Measurements from ENCODE around the gene MATK. TPM values are rescaled to one million over a fixed set of nuclear protein-coding genes. Genes with fewer than 3 reads are reported as not detected.

Gene MATK, protein sequence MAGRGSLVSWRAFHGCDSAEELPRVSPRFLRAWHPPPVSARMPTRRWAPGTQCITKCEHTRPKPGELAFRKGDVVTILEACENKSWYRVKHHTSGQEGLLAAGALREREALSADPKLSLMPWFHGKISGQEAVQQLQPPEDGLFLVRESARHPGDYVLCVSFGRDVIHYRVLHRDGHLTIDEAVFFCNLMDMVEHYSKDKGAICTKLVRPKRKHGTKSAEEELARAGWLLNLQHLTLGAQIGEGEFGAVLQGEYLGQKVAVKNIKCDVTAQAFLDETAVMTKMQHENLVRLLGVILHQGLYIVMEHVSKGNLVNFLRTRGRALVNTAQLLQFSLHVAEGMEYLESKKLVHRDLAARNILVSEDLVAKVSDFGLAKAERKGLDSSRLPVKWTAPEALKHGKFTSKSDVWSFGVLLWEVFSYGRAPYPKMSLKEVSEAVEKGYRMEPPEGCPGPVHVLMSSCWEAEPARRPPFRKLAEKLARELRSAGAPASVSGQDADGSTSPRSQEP
- 160 TPM for total RNA-seq

DNA sequence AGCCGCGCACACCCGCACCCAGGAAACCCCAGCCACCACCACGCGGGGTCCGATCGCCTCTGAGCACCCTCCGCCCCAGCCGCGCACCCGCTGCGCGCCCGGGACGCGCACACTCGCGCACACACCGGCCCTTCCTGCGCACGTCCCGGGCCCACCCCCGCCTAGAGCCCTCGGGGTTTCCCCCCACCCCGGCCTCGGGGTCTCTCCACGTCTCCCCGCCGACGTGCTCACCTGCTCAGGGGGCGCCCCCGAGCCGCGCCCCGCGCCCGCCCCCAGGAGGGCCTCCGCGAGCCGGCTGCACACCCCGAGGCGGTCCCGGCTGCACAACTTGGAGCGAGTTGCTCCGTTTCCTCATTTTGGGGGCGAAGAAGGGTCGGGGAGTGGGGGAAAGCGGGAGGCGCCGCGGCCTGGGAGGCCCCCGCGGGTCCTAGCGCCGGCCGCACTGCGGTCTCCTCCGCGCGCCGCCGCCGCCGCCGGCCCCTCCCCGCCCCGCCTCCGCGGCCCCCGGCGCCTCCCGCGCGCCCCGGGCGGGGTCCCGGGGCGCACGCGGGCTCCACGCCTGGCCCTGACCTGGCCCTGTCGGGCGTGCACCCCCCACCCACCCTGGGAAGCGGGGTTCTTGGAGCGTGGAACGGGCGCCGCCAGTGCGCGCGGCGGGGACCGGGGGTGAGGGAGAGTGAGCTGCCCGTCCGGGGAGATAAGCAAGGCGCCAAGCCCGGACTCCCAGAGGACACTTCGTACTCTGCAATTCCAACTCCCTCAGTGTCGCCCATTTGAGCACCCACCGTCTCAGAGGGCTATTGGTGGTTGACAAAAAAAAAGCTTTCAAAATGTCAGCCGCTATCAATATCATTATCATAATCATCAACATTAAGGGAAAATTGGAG, at the start of gene MATK:
TSS of gene MATK (minus strand) at position 444 of the 887 bp plus-strand sequence. CDS start 1,246 bp downstream, outside the sequence.
- peak in 2 of 3 donors; percentile 76 to 83 for DNase-seq (ENCODE audit: low read depth in 2 of 3, low spot score in 2 of 3)

DNA sequence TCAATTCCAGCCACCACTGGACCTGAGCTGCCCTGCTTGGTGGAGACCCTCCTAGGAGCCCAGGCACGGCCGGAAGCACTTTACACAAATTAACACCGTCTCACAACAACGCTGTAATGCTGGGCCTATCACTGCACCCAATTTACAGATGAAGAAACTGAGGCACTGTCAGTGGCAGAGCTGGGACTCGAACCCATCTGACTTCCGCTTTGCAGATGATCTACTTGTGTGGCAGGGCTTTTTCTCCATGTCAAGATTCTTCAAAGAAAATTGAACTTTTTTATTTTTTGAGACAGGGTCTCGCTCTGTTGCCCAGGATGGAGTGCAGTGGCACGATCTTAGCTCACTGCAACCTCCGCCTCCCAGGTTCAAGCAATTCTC, 48.9 kb upstream of the MATK start:
- DNase-seq (ENCODE audit: low read depth in 2 of 3, low spot score in 2 of 3) = no peak

DNA sequence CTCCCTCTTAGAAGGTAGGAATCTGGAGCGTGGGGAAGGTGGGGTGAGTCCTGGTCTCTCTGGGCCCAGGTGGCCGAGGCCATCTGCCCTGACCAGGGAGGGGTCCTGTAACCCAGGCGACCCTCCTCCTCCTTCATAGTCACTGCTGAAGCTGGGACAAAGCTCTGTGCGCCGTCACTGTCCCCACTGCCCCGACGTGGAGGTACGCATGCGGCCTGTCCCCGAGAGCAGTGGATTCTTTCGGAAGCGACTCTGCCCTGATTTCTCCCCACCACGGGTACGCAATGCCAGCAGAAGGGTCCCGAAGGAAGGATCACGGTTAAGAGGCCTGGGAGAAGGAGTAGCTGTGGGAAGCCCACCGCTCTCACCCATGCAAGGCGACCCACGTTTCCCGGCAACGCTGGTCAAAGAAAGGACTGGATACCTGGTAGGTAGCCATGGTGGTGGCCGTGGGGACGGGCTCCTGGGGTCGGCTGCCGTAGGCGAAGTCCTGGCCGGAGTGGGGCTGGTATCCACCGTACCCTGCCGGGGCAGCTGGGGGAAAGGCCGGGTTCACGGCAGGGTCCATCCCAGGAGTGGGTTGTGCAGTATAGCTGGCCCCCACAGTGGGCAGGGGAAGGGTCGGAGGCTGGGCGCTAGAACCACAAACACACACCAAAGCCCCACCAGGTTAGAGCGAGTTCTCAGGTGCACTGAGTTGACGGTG, 48.3 kb upstream of the MATK start:
- DNase-seq (ENCODE audit: low read depth in 2 of 3, low spot score in 2 of 3) = no peak

DNA sequence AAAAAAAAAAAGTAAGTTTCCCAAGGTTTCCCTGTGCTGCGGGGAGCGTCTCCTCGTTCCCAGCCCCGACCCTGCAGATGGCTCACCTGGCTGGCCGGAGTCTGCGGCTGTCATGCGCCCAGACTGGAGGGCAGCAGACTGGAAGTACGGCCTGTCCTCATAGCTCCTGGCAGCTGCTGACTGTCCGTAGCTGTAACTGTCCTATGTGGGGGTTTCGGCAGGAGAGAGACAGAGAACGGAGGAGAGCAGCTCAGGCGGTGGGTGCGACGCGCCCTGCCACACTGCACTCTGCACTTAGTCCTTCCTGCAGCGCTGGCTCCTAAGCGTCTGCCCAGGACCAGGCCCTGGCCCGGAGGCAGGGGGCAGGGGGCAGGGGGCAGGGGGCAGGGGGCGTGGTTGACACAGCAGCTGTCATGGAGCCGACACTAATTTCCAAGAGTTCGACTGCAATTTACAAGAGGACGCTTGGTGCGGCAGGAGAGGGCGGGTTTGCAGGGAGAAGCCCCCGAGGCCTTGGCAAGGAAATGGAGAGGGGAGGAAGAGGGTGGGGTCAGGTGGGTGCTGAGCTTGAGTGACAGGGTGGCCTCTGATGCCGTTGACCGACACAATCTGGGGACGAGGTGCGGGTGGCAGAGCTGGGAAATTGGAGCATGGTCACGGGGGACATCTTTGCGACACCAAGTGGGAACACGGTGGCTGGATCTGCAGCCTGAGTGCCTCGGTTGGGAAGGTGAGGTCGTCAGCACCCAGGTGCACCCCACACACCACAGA, 47.6 kb upstream of the MATK start:
- DNase-seq (ENCODE audit: low read depth in 2 of 3, low spot score in 2 of 3) = no peak

DNA sequence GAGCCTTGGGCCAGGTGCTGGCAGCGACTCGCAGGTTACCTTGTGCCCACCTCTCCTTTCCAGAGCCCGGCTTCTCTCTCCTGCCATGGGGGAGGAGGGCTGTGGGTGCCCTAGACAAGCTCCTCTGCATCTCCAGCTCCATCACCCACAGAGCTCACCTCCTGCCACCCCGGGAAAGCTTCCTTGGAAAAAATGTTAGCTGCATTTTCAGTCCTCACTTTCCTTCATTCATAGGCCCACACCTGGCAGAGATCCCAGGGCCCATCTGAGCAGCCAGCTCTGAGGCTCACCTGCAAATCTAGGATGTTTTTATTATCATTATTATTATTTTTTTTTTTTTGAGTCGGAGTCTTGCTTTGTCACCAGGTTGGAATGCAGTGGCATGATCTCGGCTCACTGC, 45.8 kb upstream of the MATK start:
- DNase-seq (ENCODE audit: low read depth in 2 of 3, low spot score in 2 of 3) = no peak

DNA sequence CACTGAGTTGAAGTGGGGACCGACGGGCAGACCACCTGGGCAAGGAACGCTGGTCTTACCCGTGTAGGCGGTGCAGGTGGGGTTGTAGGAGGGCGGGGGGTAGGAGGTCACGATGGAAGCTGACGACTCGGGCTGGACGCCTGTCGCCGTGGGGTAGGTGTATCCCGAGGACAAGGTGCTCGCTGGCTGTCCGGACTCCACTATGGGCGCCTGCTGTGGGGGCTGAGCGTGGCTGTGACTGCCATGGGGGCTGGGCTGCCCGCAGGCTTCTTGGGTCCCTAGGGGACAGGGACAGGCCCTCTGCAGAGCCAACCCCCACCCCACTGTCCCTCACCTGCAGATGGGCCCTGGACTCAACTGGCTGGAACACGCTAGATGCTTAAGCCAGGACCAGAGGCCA, 45.4 kb upstream of the MATK start:
- no peak for DNase-seq (ENCODE audit: low read depth in 2 of 3, low spot score in 2 of 3)

DNA sequence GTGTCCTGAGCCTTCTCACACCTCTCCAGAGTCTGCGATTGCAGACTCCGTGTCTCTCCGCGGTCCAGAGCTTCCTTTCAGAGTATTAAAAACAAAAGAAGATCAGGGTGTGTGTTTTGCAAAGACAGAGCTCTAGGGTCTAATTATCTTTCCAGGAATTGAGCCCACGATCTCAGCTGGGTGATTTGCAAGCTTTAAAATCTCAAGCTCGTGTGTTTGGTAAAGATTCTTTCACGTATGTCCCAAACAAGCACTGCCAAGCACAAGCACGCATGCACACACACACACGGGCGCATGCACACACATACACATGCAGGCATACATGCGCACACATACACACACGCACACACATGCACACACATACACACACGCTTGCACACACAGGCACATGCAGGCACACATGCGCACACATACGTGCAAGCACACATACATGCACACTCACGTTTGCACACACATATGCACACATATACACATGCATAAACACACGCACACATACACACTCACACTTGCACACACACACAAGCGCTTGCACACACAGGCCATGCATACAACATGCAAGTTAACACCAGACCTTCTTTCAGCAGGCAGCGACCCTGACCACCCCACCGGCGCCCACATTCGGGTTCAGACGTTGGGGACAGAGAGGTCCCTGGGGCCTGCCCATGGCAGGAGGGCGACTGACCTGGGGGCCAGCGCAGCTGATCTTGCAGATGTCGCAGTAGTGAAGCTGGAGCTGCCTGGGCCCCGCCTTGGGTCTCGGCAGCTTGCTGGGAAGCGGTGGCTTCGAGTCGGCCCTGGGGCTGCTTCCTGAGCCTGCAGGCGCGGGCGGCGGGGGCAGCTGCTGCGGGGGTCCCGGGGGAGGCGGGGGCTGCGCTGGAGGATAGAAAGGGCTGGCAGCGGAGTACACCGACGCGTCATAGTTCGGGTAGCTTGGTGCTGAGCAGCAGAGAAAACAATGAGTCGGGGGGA, 44.7 kb upstream of the MATK start:
- DNase-seq (ENCODE audit: low read depth in 2 of 3, low spot score in 2 of 3) = no peak

DNA sequence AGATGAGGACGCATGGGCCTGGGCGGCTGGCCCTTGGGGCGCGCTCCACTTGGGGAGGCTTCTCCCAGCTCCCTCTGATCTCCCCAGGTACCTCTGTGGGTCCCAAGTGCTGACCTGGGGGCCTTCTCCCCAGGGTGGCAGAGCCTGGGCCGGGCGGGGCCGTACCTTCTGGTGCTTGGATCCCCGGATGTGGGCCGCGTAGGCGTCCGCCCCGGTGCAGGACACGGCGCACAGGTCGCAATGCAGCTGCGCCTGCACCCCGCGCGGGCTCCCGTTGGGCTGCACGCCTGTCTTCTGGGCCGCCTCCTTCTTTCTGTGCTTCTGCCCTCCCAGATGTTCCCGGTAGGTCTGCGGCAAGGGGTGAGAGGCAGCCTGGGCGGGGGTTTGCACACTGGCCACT, 41.1 kb upstream of the MATK start:
- no peak for DNase-seq (ENCODE audit: low read depth in 2 of 3, low spot score in 2 of 3)

DNA sequence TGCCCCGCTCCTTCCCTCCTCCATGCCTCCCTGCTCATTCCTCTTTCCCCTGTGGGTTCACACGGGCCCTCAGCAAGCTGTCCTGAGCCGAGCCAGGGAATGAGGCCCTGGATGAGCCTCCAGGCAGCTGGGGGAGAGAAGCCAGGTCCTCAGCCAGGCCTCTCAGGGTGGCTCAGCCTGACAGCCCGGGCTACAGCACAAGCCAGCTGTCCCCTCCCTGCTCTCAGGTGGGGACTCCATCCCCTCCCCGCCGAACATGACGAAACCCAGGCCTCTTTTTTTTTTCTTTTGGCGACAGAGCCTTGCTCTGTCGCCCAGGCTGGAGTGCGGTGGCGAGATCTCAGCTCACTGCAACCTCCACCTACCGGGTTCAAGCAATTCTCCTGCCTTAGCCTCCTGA, 40.0 kb upstream of the MATK start:
- DNase-seq (ENCODE audit: low read depth in 2 of 3, low spot score in 2 of 3) = no peak

DNA sequence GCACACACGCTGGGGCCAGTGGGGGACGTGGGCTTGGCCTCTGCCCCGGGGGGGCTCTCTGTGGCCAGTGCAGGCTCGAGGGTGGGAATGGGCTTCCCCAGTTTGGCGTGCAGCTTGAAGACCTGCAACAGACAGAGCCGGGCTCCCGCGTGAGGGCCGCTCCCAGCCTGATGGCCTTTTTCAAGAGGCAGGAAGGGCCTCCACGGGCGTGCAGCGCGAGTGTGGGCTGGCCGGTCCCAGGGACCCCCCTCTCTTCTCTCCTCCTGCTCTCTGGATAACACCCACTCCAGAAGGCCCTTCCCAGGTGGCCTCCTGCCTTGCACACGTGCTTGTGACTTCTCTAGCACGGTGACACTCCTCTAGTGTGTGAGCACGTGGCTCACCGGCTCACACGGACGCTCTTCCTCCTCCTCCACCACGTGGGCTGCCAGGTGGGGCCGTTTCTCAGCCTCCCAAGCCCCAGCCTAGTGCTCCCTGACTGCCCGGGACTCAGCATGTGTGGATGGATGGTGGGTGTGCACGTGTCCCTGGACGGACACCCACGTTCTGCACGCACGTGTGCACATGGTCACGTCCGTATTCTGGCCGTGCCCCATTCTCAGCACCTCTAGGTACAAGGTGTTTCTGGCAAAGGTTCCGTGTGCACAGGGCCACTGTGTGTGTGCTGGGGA, 39.2 kb upstream of the MATK start:
- no peak for DNase-seq (ENCODE audit: low read depth in 2 of 3, low spot score in 2 of 3)

DNA sequence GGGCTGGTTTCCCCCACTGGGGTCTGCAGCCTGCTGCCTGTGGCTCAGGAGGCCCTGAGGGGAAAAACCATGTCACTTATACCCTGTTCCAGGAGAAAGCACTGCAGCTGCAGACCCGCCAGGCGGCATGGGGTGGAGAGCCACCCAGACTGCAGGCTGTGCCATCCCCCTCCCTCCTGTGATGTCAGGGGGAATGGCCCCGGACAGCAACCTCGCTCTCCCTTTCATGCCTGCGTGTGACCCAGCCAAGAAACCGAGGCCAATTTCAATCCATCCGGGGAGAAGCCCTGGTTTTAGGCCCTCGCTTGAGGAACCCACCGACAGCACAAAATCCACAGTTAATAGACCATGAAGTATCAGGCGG, 37.2 kb upstream of the MATK start:
- DNase-seq (ENCODE audit: low read depth in 2 of 3, low spot score in 2 of 3) = no peak

DNA sequence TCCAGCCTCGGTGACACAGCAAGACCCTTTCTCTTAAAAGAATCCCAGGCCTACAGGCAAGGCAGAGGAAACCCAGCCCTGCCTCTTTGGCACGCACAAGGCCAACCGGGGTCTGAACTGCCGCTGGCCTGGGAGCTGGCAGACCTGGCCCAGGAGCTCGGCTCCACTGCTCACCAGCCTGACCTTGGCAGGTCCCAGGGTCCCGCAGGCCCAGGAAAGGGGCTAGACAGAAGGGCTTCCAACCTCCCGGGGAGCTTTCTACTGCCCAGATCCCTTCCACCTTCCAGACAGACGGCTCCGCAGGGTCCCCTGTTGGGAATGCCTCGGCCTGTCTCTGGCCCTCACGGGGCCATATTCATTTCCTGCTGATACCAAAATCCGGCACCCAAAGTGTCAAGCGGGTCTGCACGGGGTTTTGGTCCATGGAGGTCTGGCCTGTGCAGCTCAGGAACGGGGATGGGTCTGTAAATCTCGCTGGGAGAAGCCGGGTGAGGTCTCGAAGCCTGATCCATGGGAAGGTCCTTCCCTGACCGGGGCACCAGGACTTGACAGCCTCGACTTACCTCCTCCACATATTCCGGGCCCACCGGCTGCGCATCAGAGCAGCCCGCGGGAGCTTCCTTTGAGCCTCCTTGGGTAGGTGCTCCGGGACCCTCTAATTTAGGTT, 36.6 kb upstream of the MATK start:
- DNase-seq (ENCODE audit: low read depth in 2 of 3, low spot score in 2 of 3) = no peak

DNA sequence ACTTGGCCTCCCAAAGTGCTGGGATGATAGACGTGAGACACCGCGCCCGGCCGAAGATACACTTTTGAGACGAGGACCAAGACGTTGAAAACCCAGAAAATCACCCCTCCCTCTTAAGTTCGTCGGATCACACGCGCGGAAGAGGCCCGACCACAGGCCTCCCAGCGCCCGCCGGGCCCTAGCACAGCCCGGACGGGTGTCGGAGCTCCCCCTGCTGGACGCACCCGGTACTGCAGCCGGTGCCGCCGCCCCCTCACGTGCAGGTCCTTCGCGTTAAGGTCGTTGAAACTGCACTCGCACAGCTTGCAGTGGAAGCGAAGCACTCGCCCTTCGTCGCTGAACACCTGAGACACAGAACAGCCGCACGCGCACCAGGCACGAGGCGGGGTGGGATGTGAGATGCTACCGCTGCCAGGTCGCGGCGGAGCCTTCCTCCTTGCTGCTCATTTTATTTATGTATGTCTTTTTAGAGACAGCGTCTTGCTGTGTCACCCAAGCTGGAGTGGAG, 35.7 kb upstream of the MATK start:
- DNase-seq (ENCODE audit: low read depth in 2 of 3, low spot score in 2 of 3) = peak; percentile 80 to 83 (median 82)

DNA sequence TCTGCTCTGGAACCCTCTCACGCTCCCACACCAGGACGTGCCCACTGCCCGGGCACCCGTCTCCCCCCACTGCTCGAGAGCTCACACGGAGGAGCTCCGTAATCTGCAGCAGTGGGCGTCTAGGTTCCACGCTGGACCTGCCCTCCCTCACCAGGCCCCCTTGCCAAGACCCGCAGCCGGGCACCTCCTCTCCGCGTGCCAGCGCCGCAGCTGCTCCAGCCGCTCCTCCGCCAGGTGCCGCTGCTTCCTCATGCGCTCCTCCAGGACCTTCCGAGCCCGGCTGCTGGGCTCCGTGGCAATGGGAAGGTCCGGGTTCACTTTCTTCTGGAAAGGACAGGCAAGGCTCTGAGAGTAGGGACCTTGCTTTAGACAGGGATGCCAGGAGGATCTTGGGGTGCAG, 35.0 kb upstream of the MATK start:
- DNase-seq (ENCODE audit: low read depth in 2 of 3, low spot score in 2 of 3) = no peak

DNA sequence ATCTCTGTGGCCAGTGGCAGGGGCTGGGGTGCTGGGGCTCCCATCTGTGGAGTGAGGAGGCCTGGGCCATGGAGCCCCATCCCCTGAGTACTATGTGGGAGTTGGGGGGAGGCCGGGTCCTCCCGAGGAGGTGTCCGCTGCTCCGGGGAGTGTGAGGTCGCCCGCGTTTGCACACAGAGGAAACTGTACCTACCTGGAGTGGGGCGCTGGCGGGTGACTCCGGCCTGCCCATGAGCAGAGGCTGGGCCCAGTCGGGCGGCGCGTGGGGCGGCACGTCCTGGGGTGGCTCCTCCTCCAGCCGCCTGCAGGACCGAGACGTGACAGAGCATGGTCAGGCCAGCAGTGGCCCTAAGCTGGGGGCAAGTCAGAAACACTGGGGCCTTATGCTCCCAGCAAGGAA, 33.8 kb upstream of the MATK start:
- no peak for DNase-seq (ENCODE audit: low read depth in 2 of 3, low spot score in 2 of 3)

DNA sequence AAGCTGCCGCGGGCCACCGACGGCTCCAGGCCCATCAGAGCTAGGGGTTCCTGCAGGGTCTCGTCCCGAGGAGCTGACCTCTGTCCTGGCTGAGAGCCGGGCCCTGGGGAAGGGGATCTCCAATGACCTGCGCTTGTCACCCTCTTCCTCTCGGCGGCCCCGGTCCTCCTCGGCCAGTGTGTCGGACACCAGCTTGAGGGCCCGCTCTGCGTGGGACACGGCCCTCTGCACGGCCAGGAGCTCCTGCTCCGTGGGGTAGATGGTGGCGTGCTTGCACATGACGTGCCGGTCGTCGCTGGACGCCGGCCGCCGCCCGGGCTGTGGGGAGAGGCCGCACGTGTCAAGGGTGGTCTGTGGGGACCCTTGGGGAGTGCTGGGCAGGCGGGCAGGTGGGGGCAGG, 32.7 kb upstream of the MATK start:
- DNase-seq (ENCODE audit: low read depth in 2 of 3, low spot score in 2 of 3) = no peak

DNA sequence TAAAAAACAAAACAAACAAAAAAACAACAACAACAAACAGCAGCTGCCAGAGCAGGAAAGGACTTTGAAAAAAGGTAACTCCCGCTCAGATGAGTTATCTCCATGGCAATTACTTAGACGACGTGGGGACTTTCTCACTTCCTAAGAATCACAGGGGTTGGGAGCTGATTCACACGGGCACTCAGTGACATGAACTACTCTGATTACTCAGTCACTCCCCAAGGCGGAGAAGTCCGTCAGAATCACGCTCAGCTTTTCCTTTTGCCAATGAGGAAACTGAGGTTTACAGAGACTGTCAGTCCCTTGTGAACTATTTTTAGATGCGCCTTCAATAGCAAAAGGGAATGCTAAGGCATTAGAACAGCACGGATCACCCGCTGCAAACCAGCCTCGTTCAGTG, 32.3 kb upstream of the MATK start:
- DNase-seq (ENCODE audit: low read depth in 2 of 3, low spot score in 2 of 3) = peak in 2 of 3 donors; percentile 41 to 57

DNA sequence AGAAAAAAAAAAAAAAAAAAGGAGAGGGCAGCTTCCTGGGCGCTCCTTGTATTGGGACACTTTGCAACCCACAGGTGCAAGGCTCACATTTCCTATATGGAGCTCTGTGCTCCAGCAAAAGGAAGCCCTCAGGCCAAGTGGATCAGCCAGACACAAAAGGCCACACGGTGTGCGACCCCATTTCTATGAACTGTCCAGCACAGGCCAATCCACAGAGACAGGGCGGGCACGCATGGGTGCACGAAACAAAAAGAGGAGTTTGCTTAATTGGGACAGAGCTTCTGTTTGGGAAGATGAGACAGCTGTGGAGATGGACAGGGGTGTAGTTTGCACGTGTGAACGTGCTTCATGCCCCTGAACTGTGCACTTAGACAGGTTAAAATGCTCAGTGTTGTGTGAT, 31.6 kb upstream of the MATK start:
- DNase-seq (ENCODE audit: low read depth in 2 of 3, low spot score in 2 of 3) = no peak

Measured in hematopoietic multipotent progenitor cell (in vitro differentiated cells).